ENCODE data around the gene DCTN5. TPM values are rescaled to one million over a fixed set of nuclear protein-coding genes. Genes with fewer than 3 reads are reported as not detected.

The DCTN5 gene
- total and polyA plus RNA-seq, 2 of the 13 experiments (the other 11 are each of a cell fraction or from before 2014, with no cell fraction given), result 105 to 207 TPM

GRCh38 chr16:23595951-23596720, 45.1 kb upstream of the DCTN5 start, which contains the start of gene NDUFAB1 (continued):
- TF ChIP-seq GMEB2 (CRISPR knock-in tag; IDR thresholded peaks at IDR 0.05; ENCODE audit: low read depth) (peak; percentile 97), ZNF746 (CRISPR knock-in tag; IDR thresholded peaks at IDR 0.05) (0 out of 2 replicates have a peak, but pooled peaks have one; percentile 81), ZNF850 (CRISPR knock-in tag; conservative IDR thresholded peaks at IDR 0.05) (peak; percentile 81; the same call in 1 of the 2 replicates), ZSCAN25 (CRISPR knock-in tag; IDR thresholded peaks at IDR 0.05) (peak; percentile 76), ZNF670 (CRISPR knock-in tag; IDR thresholded peaks at IDR 0.05; ENCODE audit: borderline replicate concordance) (peak; percentile 73; the same call in 1 of the 2 replicates), POLR2AphosphoS5 (IDR thresholded peaks at IDR 0.05; ENCODE audit: low read depth, low read length) (peak; percentile 94), ELF3 (CRISPR knock-in tag; IDR thresholded peaks at IDR 0.05) (peak; percentile 92), TCF12 (IDR thresholded peaks at IDR 0.05) (no peak), TCF12 (CRISPR knock-in tag; IDR thresholded peaks at IDR 0.05) (0 out of 2 replicates have a peak, but pooled peaks have one; percentile 36), GABPB1 (CRISPR knock-in tag; IDR thresholded peaks at IDR 0.05) (peak; percentile 98), KAT8 (CRISPR knock-in tag; IDR thresholded peaks at IDR 0.05) (peak; percentile 99)
- TF ChIP-seq, protein P1, sequence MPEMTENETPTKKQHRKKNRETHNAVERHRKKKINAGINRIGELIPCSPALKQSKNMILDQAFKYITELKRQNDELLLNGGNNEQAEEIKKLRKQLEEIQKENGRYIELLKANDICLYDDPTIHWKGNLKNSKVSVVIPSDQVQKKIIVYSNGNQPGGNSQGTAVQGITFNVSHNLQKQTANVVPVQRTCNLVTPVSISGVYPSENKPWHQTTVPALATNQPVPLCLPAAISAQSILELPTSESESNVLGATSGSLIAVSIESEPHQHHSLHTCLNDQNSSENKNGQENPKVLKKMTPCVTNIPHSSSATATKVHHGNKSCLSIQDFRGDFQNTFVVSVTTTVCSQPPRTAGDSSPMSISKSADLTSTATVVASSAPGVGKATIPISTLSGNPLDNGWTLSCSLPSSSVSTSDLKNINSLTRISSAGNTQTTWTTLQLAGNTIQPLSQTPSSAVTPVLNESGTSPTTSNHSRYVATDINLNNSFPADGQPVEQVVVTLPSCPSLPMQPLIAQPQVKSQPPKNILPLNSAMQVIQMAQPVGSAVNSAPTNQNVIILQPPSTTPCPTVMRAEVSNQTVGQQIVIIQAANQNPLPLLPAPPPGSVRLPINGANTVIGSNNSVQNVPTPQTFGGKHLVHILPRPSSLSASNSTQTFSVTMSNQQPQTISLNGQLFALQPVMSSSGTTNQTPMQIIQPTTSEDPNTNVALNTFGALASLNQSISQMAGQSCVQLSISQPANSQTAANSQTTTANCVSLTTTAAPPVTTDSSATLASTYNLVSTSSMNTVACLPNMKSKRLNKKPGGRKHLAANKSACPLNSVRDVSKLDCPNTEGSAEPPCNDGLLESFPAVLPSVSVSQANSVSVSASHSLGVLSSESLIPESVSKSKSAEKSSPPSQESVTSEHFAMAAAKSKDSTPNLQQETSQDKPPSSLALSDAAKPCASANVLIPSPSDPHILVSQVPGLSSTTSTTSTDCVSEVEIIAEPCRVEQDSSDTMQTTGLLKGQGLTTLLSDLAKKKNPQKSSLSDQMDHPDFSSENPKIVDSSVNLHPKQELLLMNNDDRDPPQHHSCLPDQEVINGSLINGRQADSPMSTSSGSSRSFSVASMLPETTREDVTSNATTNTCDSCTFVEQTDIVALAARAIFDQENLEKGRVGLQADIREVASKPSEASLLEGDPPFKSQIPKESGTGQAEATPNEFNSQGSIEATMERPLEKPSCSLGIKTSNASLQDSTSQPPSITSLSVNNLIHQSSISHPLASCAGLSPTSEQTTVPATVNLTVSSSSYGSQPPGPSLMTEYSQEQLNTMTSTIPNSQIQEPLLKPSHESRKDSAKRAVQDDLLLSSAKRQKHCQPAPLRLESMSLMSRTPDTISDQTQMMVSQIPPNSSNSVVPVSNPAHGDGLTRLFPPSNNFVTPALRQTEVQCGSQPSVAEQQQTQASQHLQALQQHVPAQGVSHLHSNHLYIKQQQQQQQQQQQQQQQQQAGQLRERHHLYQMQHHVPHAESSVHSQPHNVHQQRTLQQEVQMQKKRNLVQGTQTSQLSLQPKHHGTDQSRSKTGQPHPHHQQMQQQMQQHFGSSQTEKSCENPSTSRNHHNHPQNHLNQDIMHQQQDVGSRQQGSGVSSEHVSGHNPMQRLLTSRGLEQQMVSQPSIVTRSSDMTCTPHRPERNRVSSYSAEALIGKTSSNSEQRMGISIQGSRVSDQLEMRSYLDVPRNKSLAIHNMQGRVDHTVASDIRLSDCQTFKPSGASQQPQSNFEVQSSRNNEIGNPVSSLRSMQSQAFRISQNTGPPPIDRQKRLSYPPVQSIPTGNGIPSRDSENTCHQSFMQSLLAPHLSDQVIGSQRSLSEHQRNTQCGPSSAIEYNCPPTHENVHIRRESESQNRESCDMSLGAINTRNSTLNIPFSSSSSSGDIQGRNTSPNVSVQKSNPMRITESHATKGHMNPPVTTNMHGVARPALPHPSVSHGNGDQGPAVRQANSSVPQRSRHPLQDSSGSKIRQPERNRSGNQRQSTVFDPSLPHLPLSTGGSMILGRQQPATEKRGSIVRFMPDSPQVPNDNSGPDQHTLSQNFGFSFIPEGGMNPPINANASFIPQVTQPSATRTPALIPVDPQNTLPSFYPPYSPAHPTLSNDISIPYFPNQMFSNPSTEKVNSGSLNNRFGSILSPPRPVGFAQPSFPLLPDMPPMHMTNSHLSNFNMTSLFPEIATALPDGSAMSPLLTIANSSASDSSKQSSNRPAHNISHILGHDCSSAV (CRISPR knock-in tag; IDR thresholded peaks at IDR 0.05; ENCODE audit: borderline replicate concordance), result peak; percentile 77; the same call in 1 of the 2 replicates
- TF ChIP-seq, protein P2, sequence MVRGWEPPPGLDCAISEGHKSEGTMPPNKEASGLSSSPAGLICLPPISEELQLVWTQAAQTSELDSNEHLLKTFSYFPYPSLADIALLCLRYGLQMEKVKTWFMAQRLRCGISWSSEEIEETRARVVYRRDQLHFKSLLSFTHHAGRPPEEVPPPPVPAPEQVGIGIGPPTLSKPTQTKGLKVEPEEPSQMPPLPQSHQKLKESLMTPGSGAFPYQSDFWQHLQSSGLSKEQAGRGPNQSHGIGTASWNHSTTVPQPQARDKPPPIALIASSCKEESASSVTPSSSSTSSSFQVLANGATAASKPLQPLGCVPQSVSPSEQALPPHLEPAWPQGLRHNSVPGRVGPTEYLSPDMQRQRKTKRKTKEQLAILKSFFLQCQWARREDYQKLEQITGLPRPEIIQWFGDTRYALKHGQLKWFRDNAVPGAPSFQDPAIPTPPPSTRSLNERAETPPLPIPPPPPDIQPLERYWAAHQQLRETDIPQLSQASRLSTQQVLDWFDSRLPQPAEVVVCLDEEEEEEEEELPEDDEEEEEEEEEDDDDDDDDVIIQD (CRISPR knock-in tag; IDR thresholded peaks at IDR 0.05; ENCODE audit: low read depth), result peak; percentile 96
- TF ChIP-seq, protein P3, sequence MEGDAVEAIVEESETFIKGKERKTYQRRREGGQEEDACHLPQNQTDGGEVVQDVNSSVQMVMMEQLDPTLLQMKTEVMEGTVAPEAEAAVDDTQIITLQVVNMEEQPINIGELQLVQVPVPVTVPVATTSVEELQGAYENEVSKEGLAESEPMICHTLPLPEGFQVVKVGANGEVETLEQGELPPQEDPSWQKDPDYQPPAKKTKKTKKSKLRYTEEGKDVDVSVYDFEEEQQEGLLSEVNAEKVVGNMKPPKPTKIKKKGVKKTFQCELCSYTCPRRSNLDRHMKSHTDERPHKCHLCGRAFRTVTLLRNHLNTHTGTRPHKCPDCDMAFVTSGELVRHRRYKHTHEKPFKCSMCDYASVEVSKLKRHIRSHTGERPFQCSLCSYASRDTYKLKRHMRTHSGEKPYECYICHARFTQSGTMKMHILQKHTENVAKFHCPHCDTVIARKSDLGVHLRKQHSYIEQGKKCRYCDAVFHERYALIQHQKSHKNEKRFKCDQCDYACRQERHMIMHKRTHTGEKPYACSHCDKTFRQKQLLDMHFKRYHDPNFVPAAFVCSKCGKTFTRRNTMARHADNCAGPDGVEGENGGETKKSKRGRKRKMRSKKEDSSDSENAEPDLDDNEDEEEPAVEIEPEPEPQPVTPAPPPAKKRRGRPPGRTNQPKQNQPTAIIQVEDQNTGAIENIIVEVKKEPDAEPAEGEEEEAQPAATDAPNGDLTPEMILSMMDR (CRISPR knock-in tag; IDR thresholded peaks at IDR 0.05), result peak; percentile 96
